ENCODE data around the gene KRT9.
"Not testable (repeated sequence)": the region's sequence is repeated elsewhere in the genome, so short reads cannot be mapped to it uniquely, and the experiment has no call there.

KRT9 gene

GRCh38 chr17:41571561-41572434 is at the start of gene KRT9:
TSS of gene KRT9 (minus strand) at chr17:41572059. CDS start at chr17:41571992, 67 bp downstream.
- DNase-seq = no peak

- not testable (repeated sequence) for DNase-seq
Observed at GRCh38 chr17:41621435-41621817, 49.6 kb upstream of the KRT9 start.

- no peak for DNase-seq
Observed at GRCh38 chr17:41620583-41621434, 49.0 kb upstream of the KRT9 start.

- DNase-seq = not testable (repeated sequence)
Observed at GRCh38 chr17:41619927-41620582, 48.2 kb upstream of the KRT9 start.

- no peak for DNase-seq
Observed at GRCh38 chr17:41619036-41619926, 47.4 kb upstream of the KRT9 start.

- no peak for DNase-seq
Observed at GRCh38 chr17:41618341-41619035, 46.6 kb upstream of the KRT9 start.

GRCh38 chr17:41617698-41618097 is 45.8 kb upstream of the KRT9 start:
- no peak for DNase-seq

GRCh38 chr17:41617136-41617535 is 45.3 kb upstream of the KRT9 start:
- DNase-seq = no peak

- not testable (repeated sequence) for DNase-seq
Observed at GRCh38 chr17:41616486-41616885, 44.6 kb upstream of the KRT9 start.

GRCh38 chr17:41615454-41615853 is 43.6 kb upstream of the KRT9 start:
- DNase-seq = no peak

GRCh38 chr17:41614767-41615166 is 42.9 kb upstream of the KRT9 start:
- not testable (repeated sequence) for DNase-seq

- DNase-seq = no peak
Observed at GRCh38 chr17:41614098-41614497, 42.2 kb upstream of the KRT9 start.

GRCh38 chr17:41613277-41614082 is 41.6 kb upstream of the KRT9 start:
- no peak for DNase-seq

- not testable (repeated sequence) for DNase-seq
Observed at GRCh38 chr17:41612376-41613160, 40.7 kb upstream of the KRT9 start, which contains the start of gene KRT16. TSS of gene KRT16 (minus strand) at chr17:41612767. CDS start at chr17:41612688, 79 bp downstream.

GRCh38 chr17:41610965-41611640 is 39.2 kb upstream of the KRT9 start:
- no peak for DNase-seq

- not testable (repeated sequence) for DNase-seq
Observed at GRCh38 chr17:41610061-41610517, 38.2 kb upstream of the KRT9 start.

GRCh38 chr17:41606930-41607329 is 35.1 kb upstream of the KRT9 start:
- DNase-seq = not testable (repeated sequence)

GRCh38 chr17:41602524-41602923 is 30.7 kb upstream of the KRT9 start:
- no peak for DNase-seq

- no peak for DNase-seq
Observed at GRCh38 chr17:41600318-41600717, 28.5 kb upstream of the KRT9 start.
